Loucy (cell line): Measurements from ENCODE around the gene NUMBL.
"Not testable (repeated sequence)": the region's sequence is repeated elsewhere in the genome, so short reads cannot be mapped to it uniquely, and the experiment has no call there.

Experiments
- H2AFZ ChIP-seq: fragments of 200-600 bp; sonication (generic); 2 replicates; pipeline ENCODE4 v1.6.0; 2016; ENCODE audit warnings: antibody characterized with exemption, mild to moderate bottlenecking, low read length, moderate library complexity
- H3F3A ChIP-seq: fragments of 200-600 bp; 2 replicates; pipeline ENCODE4 v1.6.0; 2016; ENCODE audit warnings: antibody characterized with exemption, low read depth, mild to moderate bottlenecking
- H3K27me3 ChIP-seq: fragments of 200-600 bp; sonication (generic); 2 replicates; pipeline ENCODE4 v1.6.1; 2014; ENCODE audit warnings: low read length, mild to moderate bottlenecking; ENCODE audit not compliant: insufficient read depth, poor library complexity, severe bottlenecking
- H3K36me3 ChIP-seq: fragments of 200-600 bp; sonication (generic); 2 replicates; pipeline ENCODE4 v1.6.1; 2016; ENCODE audit warnings: low read length; ENCODE audit not compliant: insufficient read depth
- H3K4me1 ChIP-seq: fragments of 200-600 bp; sonication (generic); 2 replicates; pipeline ENCODE4 v1.5.1; 2014; ENCODE audit warnings: low read length, mild to moderate bottlenecking; ENCODE audit not compliant: insufficient read depth, poor library complexity, severe bottlenecking
- H3K4me2 ChIP-seq: fragments of 200-600 bp; sonication (generic); 2 replicates; pipeline ENCODE4 v1.6.0; 2014; ENCODE audit warnings: antibody characterized with exemption, low read length, low read depth, mild to moderate bottlenecking; ENCODE audit not compliant: poor library complexity, severe bottlenecking
- H3K4me3 ChIP-seq: fragments of 200-600 bp; sonication (generic); 2 replicates; pipeline ENCODE4 v1.5.1; 2014; ENCODE audit warnings: low read length, mild to moderate bottlenecking, mixed read lengths; ENCODE audit not compliant: poor library complexity, severe bottlenecking
- H3K79me2 ChIP-seq: fragments of 200-600 bp; sonication (generic); 2 replicates; pipeline ENCODE4 v1.6.1; 2014; ENCODE audit warnings: low read length; ENCODE audit not compliant: insufficient read depth
- H3K9ac ChIP-seq: fragments of 200-600 bp; sonication (generic); 2 replicates; pipeline ENCODE4 v1.6.0; 2014; ENCODE audit warnings: mild to moderate bottlenecking, low read depth, low read length, moderate library complexity; ENCODE audit not compliant: poor library complexity, severe bottlenecking
- H3K9me2 ChIP-seq: fragments of 200-600 bp; sonication (generic); replicated peaks from 2 replicates; pipeline ENCODE4 v1.6.1; 2016; ENCODE audit warnings: low read depth, low read length, mixed read lengths
- H3K9me3 ChIP-seq: fragments of 200-600 bp; sonication (generic); 2 replicates; pipeline ENCODE4 v1.6.1; 2014; ENCODE audit warnings: mild to moderate bottlenecking, antibody characterized with exemption, low read length, low read depth; ENCODE audit not compliant: insufficient read depth
- H4K20me1 ChIP-seq: fragments of 200-600 bp; sonication (generic); 2 replicates; pipeline ENCODE4 v1.6.0; 2014; ENCODE audit warnings: antibody characterized with exemption, low read length, mild to moderate bottlenecking; ENCODE audit not compliant: insufficient read depth, poor library complexity, severe bottlenecking
- CTCF ChIP-seq: fragments of 200-600 bp; sonication (generic); conservative IDR thresholded peaks from 2 replicates; pipeline ENCODE4 v1.5.1; 2014; ENCODE audit warnings: mild to moderate bottlenecking, antibody characterized with exemption, low read length
- EZH2phosphoT487 ChIP-seq: fragments of 200-600 bp; IDR thresholded peaks from 2 replicates; pipeline ENCODE4 v1.6.1; 2018; ENCODE audit warnings: antibody characterized with exemption, mild to moderate bottlenecking, moderate library complexity, borderline replicate concordance

Gene NUMBL

GRCh38 chr19:40736661-40737060, 46.2 kb upstream of the NUMBL start:
- Histone ChIP-seq H3K4me3 (no peak overlapping the region), H3K27me3 (no peaks in the 10 kb centered on the region), H3K79me2 (no peaks in the 10 kb centered on the region), H4K20me1 (no peaks in the 10 kb centered on the region), H3F3A (no peaks in the 10 kb centered on the region), H3K4me2 (no peak overlapping the region), H3K9me2 (no peaks in the 10 kb centered on the region), H2AFZ (no peak overlapping the region), H3K4me1 (no peaks in the 10 kb centered on the region), H3K9ac (no peak overlapping the region), H3K9me3 (no peaks in the 10 kb centered on the region), H3K36me3 (no peaks in the 10 kb centered on the region)
- TF ChIP-seq EZH2phosphoT487 (no peak), CTCF (no peak)

- H3K9ac ChIP-seq = no peak overlapping the region
- H2AFZ ChIP-seq = no peak overlapping the region
- TF ChIP-seq EZH2phosphoT487 = no peak
- no peak for TF ChIP-seq CTCF
- no peaks in the 10 kb centered on the region for H3K79me2 ChIP-seq
- H3K4me1 ChIP-seq = no peaks in the 10 kb centered on the region
- no peak overlapping the region for H3K4me2 ChIP-seq
- no peaks in the 10 kb centered on the region for H4K20me1 ChIP-seq
- no peaks in the 10 kb centered on the region for H3K27me3 ChIP-seq
- H3F3A ChIP-seq = no peaks in the 10 kb centered on the region
- H3K4me3 ChIP-seq = no peak overlapping the region
- H3K9me3 ChIP-seq = no peaks in the 10 kb centered on the region
- no peaks in the 10 kb centered on the region for H3K36me3 ChIP-seq
- H3K9me2 ChIP-seq = no peaks in the 10 kb centered on the region
These were observed 44.7 kb upstream of the NUMBL start for GRCh38 chr19:40735013-40735771.

- H3K4me1 ChIP-seq = no peaks in the 10 kb centered on the region
- no peaks in the 10 kb centered on the region for H3K79me2 ChIP-seq
- H3K4me2 ChIP-seq = no peak overlapping the region
- no peak for TF ChIP-seq EZH2phosphoT487
- TF ChIP-seq CTCF = no peak
- no peaks in the 10 kb centered on the region for H3K27me3 ChIP-seq
- H3K9ac ChIP-seq = no peak overlapping the region
- H4K20me1 ChIP-seq = no peaks in the 10 kb centered on the region
- H3K9me3 ChIP-seq = no peaks in the 10 kb centered on the region
- no peaks in the 10 kb centered on the region for H3K36me3 ChIP-seq
- H3K4me3 ChIP-seq = no peak overlapping the region
- no peak overlapping the region for H2AFZ ChIP-seq
- H3F3A ChIP-seq = no peaks in the 10 kb centered on the region
- no peaks in the 10 kb centered on the region for H3K9me2 ChIP-seq
These were observed 42.7 kb upstream of the NUMBL start for GRCh38 chr19:40733149-40733548.

GRCh38 chr19:40732304-40732703, 41.9 kb upstream of the NUMBL start:
- H3F3A ChIP-seq, H3K9me2 ChIP-seq, H3K9ac ChIP-seq, H3K79me2 ChIP-seq, H2AFZ ChIP-seq, H3K36me3 ChIP-seq, H3K4me1 ChIP-seq, H3K9me3 ChIP-seq, H3K4me2 ChIP-seq, H3K4me3 ChIP-seq, H3K27me3 ChIP-seq, H4K20me1 ChIP-seq: not testable (repeated sequence)

GRCh38 chr19:40730065-40730464, 39.6 kb upstream of the NUMBL start:
- H3K79me2 ChIP-seq, H3K9me2 ChIP-seq, H3K36me3 ChIP-seq, H3K4me1 ChIP-seq, H3K4me3 ChIP-seq, H3K4me2 ChIP-seq, H3K27me3 ChIP-seq, H4K20me1 ChIP-seq, H3F3A ChIP-seq, H3K9ac ChIP-seq, H3K9me3 ChIP-seq, H2AFZ ChIP-seq: not testable (repeated sequence)
